Measurements from ENCODE around the gene FAM193B.

FAM193B gene

GRCh38 chr5:177601126-177601525 is 46.8 kb upstream of the FAM193B start:
- DNase-seq (ENCODE audit: extremely low read depth, insufficient read length), result no peak
- no peak for TF ChIP-seq CTCF (IDR thresholded peaks at IDR 0.05; ENCODE audit: insufficient read depth, low read length, poor library complexity, severe bottlenecking)
- peak overlapping the region; percentile 68; the same call in 1 of the 2 replicates for H3K4me3 ChIP-seq (replicated peaks; ENCODE audit: low read depth, low read length)
- no peaks in the 10 kb centered on the region for H3K27me3 ChIP-seq (replicated peaks; ENCODE audit: control insufficient read depth, insufficient read depth, low read length)
- H3K36me3 ChIP-seq (ENCODE audit: control insufficient read depth, insufficient read depth, low read length), result peaks cover 11% of the 10 kb centered on the region

- DNase-seq (ENCODE audit: extremely low read depth, insufficient read length), result no peak
- peaks cover 13% of the 10 kb centered on the region for H3K36me3 ChIP-seq (ENCODE audit: control insufficient read depth, insufficient read depth, low read length)
- peak overlapping the region; percentile 68 for H3K4me3 ChIP-seq (replicated peaks; ENCODE audit: low read depth, low read length)
- TF ChIP-seq CTCF (IDR thresholded peaks at IDR 0.05; ENCODE audit: insufficient read depth, low read length, poor library complexity, severe bottlenecking), result no peak
- H3K27me3 ChIP-seq (replicated peaks; ENCODE audit: control insufficient read depth, insufficient read depth, low read length), result no peaks in the 10 kb centered on the region
These were observed 46.2 kb upstream of the FAM193B start for GRCh38 chr5:177600508-177601018.

DNA sequence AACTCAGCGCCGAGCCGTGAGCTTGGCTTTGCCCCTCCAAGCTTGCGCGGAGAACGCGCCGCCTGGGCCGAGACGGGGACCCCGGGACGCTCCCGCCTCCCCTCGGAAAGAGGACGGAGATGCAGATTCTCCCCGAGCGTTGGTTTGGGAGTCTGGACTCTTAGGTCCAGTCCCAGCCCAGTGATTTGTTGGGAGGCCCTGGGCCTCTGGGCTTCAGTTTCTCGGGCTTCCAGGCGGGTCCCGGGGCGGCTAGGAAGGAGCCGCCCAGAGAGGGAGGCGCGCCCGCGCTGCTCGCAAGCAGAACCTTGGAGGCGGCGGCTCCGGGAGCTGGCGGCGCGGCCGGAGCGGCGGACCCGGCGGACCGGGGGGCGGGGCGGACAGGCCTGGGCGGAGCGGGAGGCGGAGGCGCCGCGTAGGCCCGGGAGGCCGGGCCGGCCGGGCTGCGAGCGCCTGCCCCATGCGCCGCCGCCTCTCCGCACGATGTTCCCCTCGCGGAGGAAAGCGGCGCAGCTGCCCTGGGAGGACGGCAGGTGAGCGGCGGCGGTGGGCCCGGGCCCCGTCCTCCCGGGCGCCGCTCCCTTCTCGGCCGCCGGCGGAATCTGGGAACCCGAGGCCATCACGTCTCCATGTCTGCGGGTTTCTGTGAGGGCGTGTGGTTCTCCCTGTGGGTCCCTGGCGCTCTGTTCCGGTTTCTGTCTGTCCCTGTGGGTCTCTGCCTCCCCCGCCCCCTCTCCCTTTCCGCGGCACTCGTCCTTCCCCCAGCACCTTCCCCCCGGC is 45.6 kb upstream of the FAM193B start, which contains the start of gene B4GALT7:
B4GALT7 (plus strand) TSS at position 402 of the 777 bp plus-strand sequence; CDS start at position 481, 79 bp downstream.
- Histone ChIP-seq H3K36me3 (ENCODE audit: control insufficient read depth, insufficient read depth, low read length) (peaks cover 20% of the 10 kb centered on the region), H3K4me3 (replicated peaks; ENCODE audit: low read depth, low read length) (peak within 1 kb of the TSS; percentile 68), H3K27me3 (replicated peaks; ENCODE audit: control insufficient read depth, insufficient read depth, low read length) (no peaks in the 10 kb centered on the region)
- DNase-seq (ENCODE audit: extremely low read depth, insufficient read length), result peak; percentile 89
- TF ChIP-seq CTCF (IDR thresholded peaks at IDR 0.05; ENCODE audit: insufficient read depth, low read length, poor library complexity, severe bottlenecking), result no peak

- H3K27me3 ChIP-seq (replicated peaks; ENCODE audit: control insufficient read depth, insufficient read depth, low read length), result no peaks in the 10 kb centered on the region
- H3K36me3 ChIP-seq (ENCODE audit: control insufficient read depth, insufficient read depth, low read length), result peaks cover 31% of the 10 kb centered on the region
- DNase-seq (ENCODE audit: extremely low read depth, insufficient read length), result no peak
- peak overlapping the region; percentile 8 for H3K4me3 ChIP-seq (replicated peaks; ENCODE audit: low read depth, low read length)
- no peak for TF ChIP-seq CTCF (IDR thresholded peaks at IDR 0.05; ENCODE audit: insufficient read depth, low read length, poor library complexity, severe bottlenecking)
These were observed 44.1 kb upstream of the FAM193B start for GRCh38 chr5:177598477-177598876.

GRCh38 chr5:177596775-177597238 is 42.4 kb upstream of the FAM193B start:
- DNase-seq (ENCODE audit: extremely low read depth, insufficient read length), result no peak
- Histone ChIP-seq H3K27me3 (replicated peaks; ENCODE audit: control insufficient read depth, insufficient read depth, low read length) (no peaks in the 10 kb centered on the region), H3K4me3 (replicated peaks; ENCODE audit: low read depth, low read length) (no peak overlapping the region), H3K36me3 (ENCODE audit: control insufficient read depth, insufficient read depth, low read length) (peaks cover 31% of the 10 kb centered on the region)
- TF ChIP-seq CTCF (IDR thresholded peaks at IDR 0.05; ENCODE audit: insufficient read depth, low read length, poor library complexity, severe bottlenecking), result no peak
